HepG2 (cell line): ENCODE data around the gene HABP4. TPM values are rescaled to one million over a fixed set of nuclear protein-coding genes. Genes with fewer than 3 reads are reported as not detected.
A peak's percentile ranks its signal among the peaks of the same experiment; 100 is the strongest.

Source experiments
- EEA1 ChIP-seq: sonication (generic); formaldehyde crosslinking; IDR thresholded peaks from 2 replicates; pipeline ENCODE4 v1.5.1; 2020; ENCODE audit warnings: mild to moderate bottlenecking, missing genetic modification reagents, borderline replicate concordance
- HIVEP1 ChIP-seq: sonication (generic); formaldehyde crosslinking; IDR thresholded peaks from 2 replicates; pipeline ENCODE4 v1.4.0; 2020; ENCODE audit warnings: mild to moderate bottlenecking, missing genetic modification reagents
- KIAA2018 ChIP-seq: sonication (generic); formaldehyde crosslinking; IDR thresholded peaks from 2 replicates; pipeline ENCODE4 v1.5.0; 2020; ENCODE audit warnings: mild to moderate bottlenecking, missing genetic modification reagents, borderline replicate concordance
- MED8 ChIP-seq: sonication (generic); formaldehyde crosslinking; IDR thresholded peaks from 2 replicates; pipeline ENCODE4 v1.8.1; 2023; ENCODE audit warnings: mild to moderate bottlenecking, missing genetic modification reagents; ENCODE audit not compliant: insufficient replicate concordance
- NFIC ChIP-seq: IDR thresholded peaks from 2 replicates; pipeline ENCODE4 v1.6.1; 2012; ENCODE audit warnings: mild to moderate bottlenecking, low read length, inconsistent platforms
- POLR2G ChIP-seq: fragments of 200-400 bp; formaldehyde crosslinking; IDR thresholded peaks from 2 replicates; pipeline ENCODE4 v1.6.1; 2018; ENCODE audit warnings: mild to moderate bottlenecking, low read depth, low read length, moderate library complexity
- PPARG ChIP-seq: conservative IDR thresholded peaks from 2 replicates; pipeline ENCODE4 v1.6.1; 2016; ENCODE audit warnings: missing biosample characterization, missing genetic modification reagents
- SMARCC2 ChIP-seq: fragments of 450-650 bp; IDR thresholded peaks from 2 replicates; pipeline ENCODE4 v1.6.1; 2017; ENCODE audit warnings: antibody characterized with exemption, mild to moderate bottlenecking
- TBX2 ChIP-seq: sonication (generic); formaldehyde crosslinking; IDR thresholded peaks from 2 replicates; pipeline ENCODE4 v1.5.0; 2020; ENCODE audit warnings: missing genetic modification reagents, mild to moderate bottlenecking, borderline replicate concordance
- TRIM24 ChIP-seq: sonication (generic); formaldehyde crosslinking; IDR thresholded peaks from 2 replicates; pipeline ENCODE4 v1.8.0; 2022; ENCODE audit warnings: mild to moderate bottlenecking, missing genetic modification reagents
- ZNF235 ChIP-seq: sonication (generic); formaldehyde crosslinking; IDR thresholded peaks from 2 replicates; pipeline ENCODE4 v1.8.1; 2023; ENCODE audit warnings: mild to moderate bottlenecking, missing genetic modification reagents, borderline replicate concordance
- ZNF496 ChIP-seq: sonication (generic); formaldehyde crosslinking; IDR thresholded peaks from 2 replicates; pipeline ENCODE4 v1.8.1; 2023; ENCODE audit warnings: mild to moderate bottlenecking, moderate library complexity, missing genetic modification reagents; ENCODE audit not compliant: insufficient replicate concordance
- ZNF574 ChIP-seq: sonication (generic); formaldehyde crosslinking; IDR thresholded peaks from 2 replicates; pipeline ENCODE4 v1.4.0; 2020; ENCODE audit warnings: missing genetic modification reagents
- ZNF788 ChIP-seq: sonication (generic); formaldehyde crosslinking; IDR thresholded peaks from 2 replicates; pipeline ENCODE4 v1.5.0; 2020; ENCODE audit warnings: mild to moderate bottlenecking, missing genetic modification reagents, borderline replicate concordance
- polyA plus RNA-seq, 8 experiments: library from polyadenylated mRNA; depleted of rRNA in 3 of 8; stranded (reverse) in 7 of 8; unstranded in 1 of 8; fragments of >200 nt; fragmentation: Illumina TruSeq in 4 of 8; extraction: Trizol in 4 of 8; gene quantifications; 2 replicates each; pipeline versions ENCODE4 v1.2.1 to v1.2.3, GENCODE V29; 2011 to 2016; ENCODE audit warnings: low read depth in 4 of 8, missing spikeins in 1 of 8, mixed read lengths in 1 of 8; ENCODE audit not compliant: insufficient read depth in 1 of 8
- total RNA-seq, 5 experiments: library from RNA; depleted of rRNA; stranded (reverse); fragments of >200 nt; fragmentation: Illumina TruSeq; extraction: Trizol; gene quantifications; 2 replicates each; pipeline ENCODE4 v1.2.3, GENCODE V29; 2016; ENCODE audit warnings: low read depth in 1 of 5
- TF ChIP-seq, protein P1 (sequence below): sonication (generic); formaldehyde crosslinking; IDR thresholded peaks from 2 replicates; pipeline ENCODE4 v1.4.0; 2020; ENCODE audit warnings: missing genetic modification reagents; ENCODE audit errors: not compliant biosample characterization

HABP4 gene
- total and polyA plus RNA-seq, 2 of the 13 experiments (the other 11 are each of a cell fraction or from before 2014, with no cell fraction given), result 14.3 to 26.6 TPM

- TF ChIP-seq ZNF574 (no peak), EEA1 (CRISPR knock-in tag) (peak; percentile 19; the same call in 1 of the 2 replicates), NFIC (no peak), ZNF496 (CRISPR knock-in tag) (no peak), ZNF788 (no peak), KIAA2018 (CRISPR knock-in tag) (no peak), ZNF235 (CRISPR knock-in tag) (no peak), POLR2G (peak; percentile 88), SMARCC2 (no peak), MED8 (CRISPR knock-in tag) (no peak), PPARG (CRISPR knock-in tag) (peak; percentile 66), TBX2 (CRISPR knock-in tag) (peak; percentile 39; the same call in 1 of the 2 replicates), TRIM24 (CRISPR knock-in tag) (no peak), HIVEP1 (CRISPR knock-in tag) (peak; percentile 54; the same call in 1 of the 2 replicates)
- TF ChIP-seq, protein P1, sequence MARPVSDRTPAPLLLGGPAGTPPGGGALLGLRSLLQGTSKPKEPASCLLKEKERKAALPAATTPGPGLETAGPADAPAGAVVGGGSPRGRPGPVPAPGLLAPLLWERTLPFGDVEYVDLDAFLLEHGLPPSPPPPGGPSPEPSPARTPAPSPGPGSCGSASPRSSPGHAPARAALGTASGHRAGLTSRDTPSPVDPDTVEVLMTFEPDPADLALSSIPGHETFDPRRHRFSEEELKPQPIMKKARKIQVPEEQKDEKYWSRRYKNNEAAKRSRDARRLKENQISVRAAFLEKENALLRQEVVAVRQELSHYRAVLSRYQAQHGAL (CRISPR knock-in tag), result no peak
Measured at GRCh38 chr9:96418920-96419690, 30.9 kb upstream of the HABP4 start (continued).
